Ishikawa (cell line): ENCODE data around the gene SPATA2.

Experiments used
- CEBPB ChIP-seq: IDR thresholded peaks from 2 replicates; pipeline ENCODE4 v1.6.1; 2012
- EGR1 ChIP-seq: IDR thresholded peaks from 2 replicates; pipeline ENCODE4 v1.6.1; 2012
- EP300 ChIP-seq: IDR thresholded peaks from 2 replicates; pipeline ENCODE4 v1.6.1; 2012; ENCODE audit warnings: borderline replicate concordance
- FOXM1 ChIP-seq: IDR thresholded peaks from 2 replicates; pipeline ENCODE4 v1.6.1; 2012; ENCODE audit warnings: low read depth, borderline replicate concordance
- MAX ChIP-seq: IDR thresholded peaks from 2 replicates; pipeline ENCODE4 v1.6.1; 2012
- NFIC ChIP-seq: IDR thresholded peaks from 2 replicates; pipeline ENCODE4 v1.6.1; 2012
- RAD21 ChIP-seq: IDR thresholded peaks from 2 replicates; pipeline ENCODE4 v1.6.1; 2012; ENCODE audit warnings: low read depth
- REST ChIP-seq: IDR thresholded peaks from 2 replicates; pipeline ENCODE4 v1.6.1; 2012; ENCODE audit warnings: low read depth, mild to moderate bottlenecking
- TAF1 ChIP-seq: IDR thresholded peaks from 2 replicates; pipeline ENCODE4 v1.6.1; 2012; ENCODE audit warnings: low read depth, mild to moderate bottlenecking
- TEAD4 ChIP-seq: IDR thresholded peaks from 2 replicates; pipeline ENCODE4 v1.6.1; 2012
- YY1 ChIP-seq: IDR thresholded peaks from 2 replicates; pipeline ENCODE4 v1.6.1; 2012; ENCODE audit warnings: low read depth
- ZBTB7A ChIP-seq: IDR thresholded peaks from 2 replicates; pipeline ENCODE4 v1.6.1; 2012; ENCODE audit warnings: low read depth

- TF ChIP-seq ZBTB7A (no peak), YY1 (no peak), MAX (no peak), REST (no peak), TEAD4 (no peak), RAD21 (no peak), EP300 (no peak), CEBPB (no peak), TAF1 (no peak), EGR1 (no peak), FOXM1 (no peak), NFIC (no peak)
These were observed 815 bp downstream of the SPATA2 start for GRCh38 chr20:49914310-49915117.
